ENCODE measurements around the gene SRRM2. TPM values are rescaled to one million over a fixed set of nuclear protein-coding genes. Genes with fewer than 3 reads are reported as not detected.

SRRM2 gene
- polyA plus RNA-seq, 1 experiment, result 105 TPM

DNA sequence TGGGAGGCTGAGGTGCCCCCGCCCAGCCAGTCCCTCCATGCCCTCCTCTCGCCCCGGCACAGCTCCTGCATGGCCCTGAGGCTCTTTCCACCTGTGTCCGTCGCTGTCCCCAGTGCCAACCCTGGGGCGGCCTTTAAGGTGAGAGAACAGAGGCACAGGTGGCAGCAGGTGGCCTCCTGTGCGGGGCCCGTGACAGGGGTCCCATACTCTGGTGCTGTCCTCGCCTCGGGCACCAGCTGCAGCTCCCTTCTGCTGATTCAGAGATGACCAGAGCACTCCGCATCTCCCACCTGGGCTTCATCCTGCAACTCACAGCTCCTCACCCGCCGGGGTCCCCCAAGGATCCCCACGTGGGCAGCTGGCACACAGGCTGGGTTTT lies 40.4 kb upstream of the SRRM2 start:
- TF ChIP-seq, protein P1, sequence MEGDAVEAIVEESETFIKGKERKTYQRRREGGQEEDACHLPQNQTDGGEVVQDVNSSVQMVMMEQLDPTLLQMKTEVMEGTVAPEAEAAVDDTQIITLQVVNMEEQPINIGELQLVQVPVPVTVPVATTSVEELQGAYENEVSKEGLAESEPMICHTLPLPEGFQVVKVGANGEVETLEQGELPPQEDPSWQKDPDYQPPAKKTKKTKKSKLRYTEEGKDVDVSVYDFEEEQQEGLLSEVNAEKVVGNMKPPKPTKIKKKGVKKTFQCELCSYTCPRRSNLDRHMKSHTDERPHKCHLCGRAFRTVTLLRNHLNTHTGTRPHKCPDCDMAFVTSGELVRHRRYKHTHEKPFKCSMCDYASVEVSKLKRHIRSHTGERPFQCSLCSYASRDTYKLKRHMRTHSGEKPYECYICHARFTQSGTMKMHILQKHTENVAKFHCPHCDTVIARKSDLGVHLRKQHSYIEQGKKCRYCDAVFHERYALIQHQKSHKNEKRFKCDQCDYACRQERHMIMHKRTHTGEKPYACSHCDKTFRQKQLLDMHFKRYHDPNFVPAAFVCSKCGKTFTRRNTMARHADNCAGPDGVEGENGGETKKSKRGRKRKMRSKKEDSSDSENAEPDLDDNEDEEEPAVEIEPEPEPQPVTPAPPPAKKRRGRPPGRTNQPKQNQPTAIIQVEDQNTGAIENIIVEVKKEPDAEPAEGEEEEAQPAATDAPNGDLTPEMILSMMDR (IDR thresholded peaks at IDR 0.05; ENCODE audit: insufficient read depth, low read depth, low read length), result no peak
- Histone ChIP-seq H3K4me3 (ENCODE audit: low read depth, low read length) (no peak overlapping the region), H3K36me3 (ENCODE audit: control insufficient read depth, insufficient read depth, low read length) (peaks cover 12% of the 10 kb centered on the region), H3K27me3 (ENCODE audit: control insufficient read depth, insufficient read depth, low read length) (no peaks in the 10 kb centered on the region; the same call in 1 of the 2 replicates)
- no peak for DNase-seq (ENCODE audit: low read depth)
- POLR2A ChIA-PET, result no interaction called here
- CTCF ChIA-PET, result interaction anchor here (1.0 kb wide), 1 partner anchor 128 kb away, joined by 3 read pairs; no protein-coding TSS in a partner anchor

DNA sequence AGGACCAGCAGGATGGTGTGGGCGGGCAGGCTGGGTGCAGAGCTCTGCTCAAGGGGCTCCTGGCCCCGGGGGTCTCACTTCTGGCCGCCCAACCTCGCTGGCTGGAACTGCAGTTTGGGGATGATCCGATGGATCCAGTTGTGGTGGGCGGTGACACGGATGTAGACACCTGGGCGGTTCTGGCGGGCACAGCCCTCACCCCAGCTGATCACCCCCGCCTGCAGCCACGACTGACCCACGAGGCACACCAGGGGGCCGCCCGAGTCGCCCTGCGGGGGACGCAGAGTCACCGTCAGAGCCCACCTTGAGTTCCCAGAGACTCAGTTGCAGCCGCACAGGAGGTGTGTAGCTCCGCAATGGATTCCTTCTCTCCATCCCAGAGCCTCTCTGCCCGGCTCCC lies 39.9 kb upstream of the SRRM2 start:
- no peaks in the 10 kb centered on the region; the same call in 1 of the 2 replicates for H3K27me3 ChIP-seq (ENCODE audit: control insufficient read depth, insufficient read depth, low read length)
- DNase-seq (ENCODE audit: low read depth), result no peak
- peaks cover 10% of the 10 kb centered on the region for H3K36me3 ChIP-seq (ENCODE audit: control insufficient read depth, insufficient read depth, low read length)
- ChIA-PET CTCF (interaction anchor here (1.0 kb wide), 1 partner anchor 127 kb away, joined by 3 read pairs; no protein-coding TSS in a partner anchor), POLR2A (no interaction called here)
- H3K4me3 ChIP-seq (ENCODE audit: low read depth, low read length), result no peak overlapping the region
- TF ChIP-seq, protein P1 (IDR thresholded peaks at IDR 0.05; ENCODE audit: insufficient read depth, low read depth, low read length), result no peak

DNA sequence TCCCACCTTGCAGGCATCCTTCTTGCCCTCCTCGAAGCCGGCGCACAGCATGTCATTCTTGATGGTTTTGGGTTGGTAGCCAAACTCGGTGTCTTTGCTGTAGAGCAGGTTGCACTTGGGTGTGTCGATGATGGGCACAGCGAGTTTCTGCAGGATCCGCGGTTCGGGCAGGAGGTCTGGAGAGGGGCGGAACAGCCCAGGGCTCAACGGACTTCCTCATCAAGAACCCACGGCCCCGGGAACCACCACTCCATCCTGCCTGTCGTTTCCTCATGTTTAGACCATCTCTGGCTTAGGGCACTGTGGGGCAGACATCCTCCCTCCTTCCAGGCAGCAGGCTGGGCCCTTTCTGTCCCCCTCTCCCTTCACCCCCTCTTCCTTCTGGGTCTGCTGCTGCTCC lies 38.9 kb upstream of the SRRM2 start:
- TF ChIP-seq, protein P1 (IDR thresholded peaks at IDR 0.05; ENCODE audit: insufficient read depth, low read depth, low read length), result no peak
- DNase-seq (ENCODE audit: low read depth), result no peak
- ChIA-PET POLR2A (no interaction called here), CTCF (no interaction called here)
- H3K4me3 ChIP-seq (ENCODE audit: low read depth, low read length), result no peak overlapping the region
- H3K36me3 ChIP-seq (ENCODE audit: control insufficient read depth, insufficient read depth, low read length), result peaks cover 2% of the 10 kb centered on the region; the same call in 1 of the 2 replicates
- no peaks in the 10 kb centered on the region; the same call in 1 of the 2 replicates for H3K27me3 ChIP-seq (ENCODE audit: control insufficient read depth, insufficient read depth, low read length)

DNA sequence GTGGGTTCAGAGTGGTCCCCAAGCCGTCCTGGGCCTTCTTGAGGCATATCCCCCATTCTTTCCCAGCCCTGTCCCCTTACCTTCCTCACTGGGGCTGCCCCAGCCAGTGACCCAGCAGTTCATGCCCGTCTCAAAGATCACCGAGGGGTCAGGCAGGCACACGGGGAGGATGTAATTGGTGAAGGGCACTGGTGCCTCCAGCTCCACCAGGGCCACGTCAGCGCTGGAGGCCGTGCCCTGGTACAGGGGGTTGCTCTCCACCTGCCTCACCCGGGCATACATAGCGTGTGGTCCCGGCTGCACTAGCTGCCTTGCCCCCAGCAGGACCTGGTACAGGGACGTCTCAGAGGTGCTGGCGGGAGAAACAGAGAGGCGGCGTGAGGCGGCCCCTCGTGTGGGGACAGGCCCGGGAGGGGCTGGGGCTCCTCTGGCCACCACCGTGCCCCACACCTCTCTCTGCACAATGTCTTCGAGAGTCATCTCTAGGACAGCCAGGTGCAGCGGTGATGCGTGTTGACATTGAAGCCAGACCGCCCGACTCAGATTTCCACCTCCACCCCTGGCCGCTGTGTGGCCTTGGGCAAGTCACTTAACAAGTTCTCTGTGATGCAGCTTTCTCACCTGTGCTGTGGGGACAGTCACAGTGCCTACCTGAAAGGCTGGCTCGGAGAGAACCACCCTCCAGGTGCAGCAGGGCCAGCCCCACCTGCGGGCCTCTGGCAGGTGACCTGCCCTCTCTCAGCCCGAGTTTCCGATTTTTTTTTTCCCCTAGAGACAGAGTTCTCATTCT lies 38.3 kb upstream of the SRRM2 start:
- DNase-seq (ENCODE audit: low read depth), result no peak
- ChIA-PET POLR2A (no interaction called here), CTCF (interaction anchor here (0.6 kb wide), 1 partner anchor 9 kb away, joined by 3 read pairs; no protein-coding TSS in a partner anchor)
- TF ChIP-seq, protein P1 (IDR thresholded peaks at IDR 0.05; ENCODE audit: insufficient read depth, low read depth, low read length), result no peak
- Histone ChIP-seq H3K27me3 (ENCODE audit: control insufficient read depth, insufficient read depth, low read length) (no peaks in the 10 kb centered on the region; the same call in 1 of the 2 replicates), H3K36me3 (ENCODE audit: control insufficient read depth, insufficient read depth, low read length) (peaks cover 2% of the 10 kb centered on the region; the same call in 1 of the 2 replicates), H3K4me3 (ENCODE audit: low read depth, low read length) (no peak overlapping the region)

DNA sequence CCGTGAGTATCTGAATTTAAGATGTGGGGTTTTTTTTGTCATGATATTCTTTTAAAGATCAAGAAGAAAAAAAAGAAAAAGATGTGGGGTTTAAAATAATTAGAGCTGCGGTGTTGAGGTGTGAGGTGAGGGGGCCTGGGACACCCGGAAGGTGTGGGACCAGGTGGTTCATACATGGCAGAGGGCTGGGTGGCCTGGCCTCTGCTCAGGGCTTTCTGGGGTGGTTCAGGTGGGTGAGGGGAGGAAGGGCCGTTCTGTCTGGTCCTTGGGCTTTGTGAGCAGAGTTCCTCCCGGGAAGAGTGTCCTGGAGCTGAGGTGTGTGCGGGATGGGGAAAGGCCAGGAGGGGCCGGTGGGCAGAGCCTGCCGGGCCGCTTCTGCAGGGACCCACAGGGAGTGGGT lies 37.4 kb upstream of the SRRM2 start:
- POLR2A ChIA-PET, result no interaction called here
- no peak overlapping the region for H3K4me3 ChIP-seq (ENCODE audit: low read depth, low read length)
- peaks cover 2% of the 10 kb centered on the region; the same call in 1 of the 2 replicates for H3K36me3 ChIP-seq (ENCODE audit: control insufficient read depth, insufficient read depth, low read length)
- no peak for DNase-seq (ENCODE audit: low read depth)
- TF ChIP-seq, protein P1 (IDR thresholded peaks at IDR 0.05; ENCODE audit: insufficient read depth, low read depth, low read length), result no peak
- CTCF ChIA-PET, result no interaction called here
- no peaks in the 10 kb centered on the region; the same call in 1 of the 2 replicates for H3K27me3 ChIP-seq (ENCODE audit: control insufficient read depth, insufficient read depth, low read length)
